Measurements from ENCODE around the gene SHD. TPM values are rescaled to one million over a fixed set of nuclear protein-coding genes. Genes with fewer than 3 reads are reported as not detected.

Gene SHD
- total RNA-seq, 1 donor: not detected

DNA sequence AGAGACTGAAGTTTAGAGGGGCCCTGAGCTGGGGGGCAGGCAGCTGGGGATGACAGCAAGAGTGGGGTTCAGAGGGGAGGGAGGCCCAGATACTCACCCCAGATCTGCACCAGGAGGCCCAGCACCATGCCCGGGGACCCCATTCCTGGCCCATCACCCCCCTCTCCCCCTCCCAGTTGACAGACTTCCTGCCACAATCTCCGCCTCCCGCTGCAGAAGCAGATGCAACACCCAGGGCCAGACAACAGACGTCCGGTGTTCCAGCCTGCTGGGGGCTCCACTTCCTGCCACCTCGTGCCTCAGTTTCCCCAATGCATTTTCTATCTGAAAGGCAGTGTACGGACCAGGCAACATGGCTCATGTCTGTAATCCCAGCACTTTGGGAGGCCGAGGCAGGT is 23.2 kb downstream of the SHD start, which contains the start of gene TMIGD2:
Gene TMIGD2, minus strand, starts transcription at position 147 of the 398 bp plus-strand sequence. Its CDS starts 4 bp downstream, at position 143.
- TF ChIP-seq, protein P1, sequence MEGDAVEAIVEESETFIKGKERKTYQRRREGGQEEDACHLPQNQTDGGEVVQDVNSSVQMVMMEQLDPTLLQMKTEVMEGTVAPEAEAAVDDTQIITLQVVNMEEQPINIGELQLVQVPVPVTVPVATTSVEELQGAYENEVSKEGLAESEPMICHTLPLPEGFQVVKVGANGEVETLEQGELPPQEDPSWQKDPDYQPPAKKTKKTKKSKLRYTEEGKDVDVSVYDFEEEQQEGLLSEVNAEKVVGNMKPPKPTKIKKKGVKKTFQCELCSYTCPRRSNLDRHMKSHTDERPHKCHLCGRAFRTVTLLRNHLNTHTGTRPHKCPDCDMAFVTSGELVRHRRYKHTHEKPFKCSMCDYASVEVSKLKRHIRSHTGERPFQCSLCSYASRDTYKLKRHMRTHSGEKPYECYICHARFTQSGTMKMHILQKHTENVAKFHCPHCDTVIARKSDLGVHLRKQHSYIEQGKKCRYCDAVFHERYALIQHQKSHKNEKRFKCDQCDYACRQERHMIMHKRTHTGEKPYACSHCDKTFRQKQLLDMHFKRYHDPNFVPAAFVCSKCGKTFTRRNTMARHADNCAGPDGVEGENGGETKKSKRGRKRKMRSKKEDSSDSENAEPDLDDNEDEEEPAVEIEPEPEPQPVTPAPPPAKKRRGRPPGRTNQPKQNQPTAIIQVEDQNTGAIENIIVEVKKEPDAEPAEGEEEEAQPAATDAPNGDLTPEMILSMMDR (IDR thresholded peaks at IDR 0.05; ENCODE audit: insufficient read depth, low read depth, low read length): no peak
- no peak within 1 kb of the TSS for H3K4me3 ChIP-seq (ENCODE audit: low read depth, low read length)
- DNase-seq (ENCODE audit: low read depth): no peak

DNA sequence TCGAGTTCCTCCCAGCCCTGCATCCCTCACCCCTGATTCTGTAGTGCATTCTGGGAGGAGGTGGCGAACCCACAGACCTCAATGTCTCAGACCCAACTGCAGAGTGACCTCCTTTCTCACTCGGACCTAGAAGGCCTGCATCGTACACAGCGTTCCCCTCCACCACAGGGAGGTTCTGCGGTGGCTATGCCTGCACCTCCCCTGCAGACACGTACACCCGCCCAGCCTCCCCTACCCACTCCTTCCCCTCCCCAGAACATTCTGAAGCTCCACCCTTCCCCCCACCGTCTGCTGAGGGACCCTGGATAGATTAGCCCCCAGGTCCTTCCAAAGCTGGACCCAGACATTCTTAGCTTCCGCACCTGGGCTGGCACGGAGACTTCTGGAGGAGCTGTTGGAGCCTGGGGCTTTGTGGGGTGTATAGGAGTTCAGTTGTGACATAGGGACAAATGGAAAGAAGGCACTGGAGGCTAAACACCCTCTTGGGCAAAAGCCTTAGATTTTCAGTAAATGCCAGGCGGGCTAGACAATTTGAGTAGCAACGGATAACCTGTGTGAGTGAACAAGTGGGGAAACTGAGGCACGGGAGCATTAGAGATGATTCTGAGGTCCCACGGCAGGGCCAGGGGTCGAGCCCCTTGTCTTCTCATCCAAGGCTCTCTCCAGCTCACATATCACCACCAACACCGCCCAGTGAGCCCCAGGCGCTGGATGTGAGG is 24.9 kb downstream of the SHD start:
- DNase-seq (ENCODE audit: low read depth): no peak
- TF ChIP-seq, protein P1 (IDR thresholded peaks at IDR 0.05; ENCODE audit: insufficient read depth, low read depth, low read length): no peak
- no peak overlapping the region for H3K4me3 ChIP-seq (ENCODE audit: low read depth, low read length)

DNA sequence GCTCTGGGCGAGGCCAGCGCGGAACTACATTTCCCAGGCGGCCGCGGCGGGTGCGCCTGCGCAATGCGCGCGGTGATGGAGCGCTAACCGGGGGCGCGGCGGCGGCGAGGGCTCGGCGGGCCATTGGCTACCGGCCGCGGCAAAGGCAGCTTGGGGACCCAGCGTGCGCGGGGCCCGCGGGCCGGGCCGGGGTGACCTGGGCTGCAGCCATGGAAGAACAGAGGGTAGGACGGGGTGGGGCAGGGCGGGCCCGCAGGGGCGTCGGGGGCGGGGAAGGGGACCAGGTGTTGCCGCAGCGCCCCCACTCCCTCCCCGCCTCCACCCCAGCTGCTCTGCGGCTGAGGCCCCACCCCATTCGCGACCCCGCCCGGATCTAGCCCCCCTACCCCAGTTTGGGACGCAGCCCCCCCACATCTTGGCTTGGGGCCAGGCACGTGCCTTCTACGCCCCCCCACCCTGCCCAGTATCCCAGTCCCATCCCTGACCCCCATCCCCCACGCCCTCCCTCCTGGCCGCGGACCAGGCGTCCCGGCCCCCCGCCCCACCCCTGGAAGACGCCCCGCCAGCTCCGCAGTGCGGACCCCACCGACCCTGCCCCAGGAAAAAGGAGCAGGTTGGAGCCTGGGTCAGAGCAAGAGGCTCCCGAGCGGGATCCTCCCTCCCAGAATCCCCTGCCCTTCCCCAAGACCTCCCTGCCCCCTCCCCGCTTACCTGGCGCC is 25.6 kb downstream of the SHD start, which contains the start of gene FSD1:
Gene FSD1, plus strand, starts transcription at position 61 of the 719 bp plus-strand sequence. Its CDS starts 149 bp downstream, at position 210.
- TF ChIP-seq, protein P1 (IDR thresholded peaks at IDR 0.05; ENCODE audit: insufficient read depth, low read depth, low read length): no peak
- DNase-seq (ENCODE audit: low read depth): no peak
- H3K4me3 ChIP-seq (ENCODE audit: low read depth, low read length): peak within 1 kb of the TSS; percentile 51

DNA sequence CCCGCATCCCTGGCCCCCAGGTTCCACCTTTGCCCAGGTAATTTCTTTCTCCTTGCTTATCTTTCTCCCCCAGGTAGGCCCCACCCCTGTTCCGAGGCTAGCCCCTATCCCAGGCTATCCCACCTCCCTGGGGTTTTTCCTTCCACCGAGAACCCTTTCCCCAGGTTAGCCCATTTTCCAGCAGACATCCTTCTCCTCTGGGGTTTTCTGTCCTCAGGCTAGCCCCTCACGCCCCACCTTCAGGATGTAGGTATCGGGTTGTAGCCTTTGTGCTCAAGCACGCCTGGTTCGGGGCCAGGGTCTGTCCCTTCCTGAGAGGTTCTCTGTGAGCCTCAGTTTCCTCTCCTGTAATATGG is 26.2 kb downstream of the SHD start:
- TF ChIP-seq, protein P1 (IDR thresholded peaks at IDR 0.05; ENCODE audit: insufficient read depth, low read depth, low read length): no peak
- no peak for DNase-seq (ENCODE audit: low read depth)
- H3K4me3 ChIP-seq (ENCODE audit: low read depth, low read length): no peak overlapping the region

DNA sequence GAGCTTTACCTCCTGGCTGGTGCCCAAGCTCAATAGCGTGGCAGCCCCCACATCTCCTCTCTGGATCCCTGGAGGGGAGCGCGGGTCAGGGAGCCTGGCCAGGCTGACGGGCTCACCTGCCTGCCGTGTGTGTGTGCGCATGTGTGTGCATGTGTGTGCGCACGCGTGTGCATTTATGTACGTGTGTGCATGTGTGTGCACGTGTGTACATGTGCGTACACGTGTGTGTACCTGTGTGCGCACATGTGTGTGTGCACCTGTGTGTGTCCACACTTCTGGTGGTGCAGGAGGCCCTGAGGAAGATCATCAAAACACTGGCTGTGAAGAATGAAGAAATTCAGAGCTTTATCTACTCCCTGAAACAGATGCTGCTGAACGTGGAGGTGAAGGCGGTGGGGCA is 26.6 kb downstream of the SHD start:
- no peak overlapping the region for H3K4me3 ChIP-seq (ENCODE audit: low read depth, low read length)
- DNase-seq (ENCODE audit: low read depth): no peak
- TF ChIP-seq, protein P1 (IDR thresholded peaks at IDR 0.05; ENCODE audit: insufficient read depth, low read depth, low read length): no peak

DNA sequence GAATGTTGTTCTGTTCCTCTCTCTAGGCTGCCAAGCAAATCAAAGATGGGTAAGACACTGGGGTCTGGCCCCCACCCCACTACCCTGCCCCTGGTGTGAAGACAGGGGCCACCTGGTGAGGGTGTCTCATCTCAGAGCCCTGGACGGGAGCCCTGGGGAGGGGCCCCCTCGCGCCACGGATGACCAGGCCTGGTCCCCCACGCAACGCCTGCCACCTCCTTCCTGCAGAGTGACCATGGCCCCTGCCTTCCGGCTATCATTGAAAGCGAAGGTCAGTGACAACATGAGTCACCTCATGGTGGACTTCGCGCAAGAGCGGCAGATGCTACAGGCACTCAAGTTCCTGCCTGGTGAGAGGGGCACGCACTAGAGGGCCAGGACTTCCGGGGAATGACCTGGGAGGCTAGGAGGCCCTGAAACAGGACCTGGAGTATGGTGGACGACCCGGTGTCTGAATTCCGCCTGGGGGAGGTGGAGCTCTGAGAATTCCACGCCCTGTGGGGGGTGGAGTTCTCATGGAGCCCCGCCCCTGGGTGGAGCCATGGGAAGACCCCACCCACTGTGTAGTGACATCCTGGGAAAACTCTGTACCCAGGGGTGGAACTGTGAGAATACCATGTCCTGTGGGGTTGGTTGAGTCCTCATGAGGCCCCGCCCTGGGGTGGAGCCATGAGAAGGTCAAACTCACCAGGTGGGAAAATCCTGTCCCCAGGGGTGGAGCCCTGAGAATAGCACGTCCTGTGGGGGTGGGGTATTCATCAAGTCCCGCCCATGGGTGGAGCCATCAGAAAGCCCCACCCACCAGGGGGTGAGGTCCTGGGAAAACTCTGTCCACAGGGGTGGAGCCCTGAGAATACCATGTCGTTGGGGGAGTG is 31.4 kb downstream of the SHD start:
- DNase-seq (ENCODE audit: low read depth): no peak
- TF ChIP-seq, protein P1 (IDR thresholded peaks at IDR 0.05; ENCODE audit: insufficient read depth, low read depth, low read length): no peak
- H3K4me3 ChIP-seq (ENCODE audit: low read depth, low read length): no peak overlapping the region

All from fibroblast of villous mesenchyme (primary cell).